GM04503 (cell line): ENCODE measurements around the gene TIMM44.
"Not testable (repeated sequence)": the region's sequence is repeated elsewhere in the genome, so short reads cannot be mapped to it uniquely, and the experiment has no call there.

Source experiments
- DNase-seq: peaks from one replicate; pipeline ENCODE4 v3.0.0-alpha.2; 2012; ENCODE audit warnings: low read depth

TIMM44 gene

DNA sequence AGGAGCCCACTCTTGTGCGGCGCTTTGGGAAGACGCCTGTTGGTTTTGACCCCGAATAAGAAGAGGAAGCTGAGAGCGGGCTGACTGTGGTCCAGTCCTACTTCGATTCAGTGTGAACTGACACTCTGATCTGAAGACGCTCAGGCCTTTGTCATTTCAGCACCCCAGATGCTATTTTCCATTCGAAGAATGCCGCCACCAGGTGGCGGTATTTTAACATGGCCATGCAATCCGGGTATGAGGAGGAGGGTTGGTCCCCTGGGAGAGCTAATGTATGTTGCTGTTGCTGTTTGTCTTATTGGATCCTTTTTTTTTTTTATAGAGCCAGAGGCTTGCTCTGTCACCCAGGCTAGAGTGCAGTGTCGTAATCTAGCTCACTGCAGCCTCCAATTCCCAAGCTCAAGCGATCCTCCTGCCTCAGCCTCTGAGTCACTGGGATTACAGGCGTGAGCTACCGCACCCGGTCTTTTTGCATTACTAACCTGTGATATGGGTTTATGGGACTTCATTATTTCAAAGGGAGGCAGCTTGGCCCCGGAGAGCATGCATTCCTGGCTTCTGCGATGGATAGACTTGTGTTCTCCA lies 803 bp upstream of the TIMM44 start:
- DNase-seq: peak; percentile 61

DNA sequence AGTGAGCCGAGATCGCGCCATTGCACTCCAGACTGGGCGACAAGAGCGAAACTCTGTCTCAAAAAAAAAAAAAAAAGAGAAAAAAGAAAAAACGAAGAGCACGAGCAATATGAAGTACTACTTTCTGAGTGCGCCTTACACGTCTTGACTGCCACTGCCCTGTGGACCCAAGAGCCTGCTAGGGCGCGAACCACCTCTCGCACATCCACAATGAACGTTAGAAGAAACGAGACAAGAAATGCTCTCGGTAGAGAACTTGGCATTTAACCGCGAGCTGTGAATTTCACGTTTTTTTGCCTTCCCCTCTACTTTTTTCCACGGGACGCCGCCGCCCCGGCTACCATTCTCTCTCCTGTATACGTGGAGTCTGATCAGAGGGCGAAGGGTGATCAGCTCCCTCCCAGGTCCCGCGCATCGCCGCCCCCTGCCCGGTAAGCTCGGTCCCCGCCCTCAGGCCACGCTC lies 454 bp downstream of the TIMM44 start:
- no peak for DNase-seq

DNA sequence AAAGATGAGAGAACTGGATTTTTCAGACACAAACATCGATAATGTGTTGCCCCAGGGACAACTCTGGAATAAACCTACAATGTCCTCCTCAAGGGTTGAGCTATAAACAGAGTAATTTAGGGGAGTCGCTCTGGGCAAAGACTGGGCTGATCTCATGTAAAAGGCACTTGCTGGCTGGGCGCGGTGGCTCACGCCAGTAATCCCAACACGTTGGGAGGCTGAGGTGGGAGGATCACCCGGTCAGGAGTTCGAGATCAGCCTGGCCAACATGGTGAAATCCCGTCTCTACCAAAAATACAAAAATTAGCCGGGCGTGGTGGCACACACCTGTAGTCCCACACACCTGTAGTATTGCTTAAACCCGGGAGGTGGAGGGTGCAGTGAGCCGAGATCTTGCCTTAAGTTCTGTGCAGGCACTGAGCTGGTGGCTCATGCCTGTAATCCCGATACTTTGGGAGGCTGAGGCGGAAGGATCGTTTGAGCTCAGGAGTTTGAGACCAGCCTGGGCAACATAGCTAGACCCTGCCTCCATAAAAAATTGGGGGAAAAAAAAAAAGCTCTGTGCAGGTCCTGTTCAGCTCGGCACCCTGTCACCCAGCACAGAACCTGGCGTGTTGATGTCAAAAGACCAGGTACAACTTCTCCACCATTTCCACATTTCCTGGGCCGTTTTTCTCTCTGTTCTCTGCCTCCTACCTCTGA lies 1.4 kb downstream of the TIMM44 start:
- no peak for DNase-seq

DNA sequence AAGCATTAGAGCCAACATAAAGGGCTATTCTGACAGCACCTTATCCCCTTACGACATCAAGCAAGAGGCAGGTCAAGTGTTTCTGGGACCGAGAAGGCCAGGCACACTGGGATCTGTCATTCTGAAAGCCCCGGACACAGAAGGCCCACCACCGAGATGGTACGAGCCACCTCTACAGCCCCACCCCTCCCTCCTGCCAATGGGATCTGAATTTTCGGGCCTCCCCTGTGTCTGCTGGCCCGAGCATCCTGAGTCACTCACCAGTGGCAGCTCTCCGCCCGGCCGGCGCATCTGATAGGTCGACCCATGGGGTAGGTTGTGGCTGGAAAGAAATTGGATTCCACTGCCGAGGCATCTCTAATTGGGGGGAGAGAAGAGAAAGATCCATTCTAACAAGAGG lies 2.6 kb downstream of the TIMM44 start:
- DNase-seq: no peak

DNA sequence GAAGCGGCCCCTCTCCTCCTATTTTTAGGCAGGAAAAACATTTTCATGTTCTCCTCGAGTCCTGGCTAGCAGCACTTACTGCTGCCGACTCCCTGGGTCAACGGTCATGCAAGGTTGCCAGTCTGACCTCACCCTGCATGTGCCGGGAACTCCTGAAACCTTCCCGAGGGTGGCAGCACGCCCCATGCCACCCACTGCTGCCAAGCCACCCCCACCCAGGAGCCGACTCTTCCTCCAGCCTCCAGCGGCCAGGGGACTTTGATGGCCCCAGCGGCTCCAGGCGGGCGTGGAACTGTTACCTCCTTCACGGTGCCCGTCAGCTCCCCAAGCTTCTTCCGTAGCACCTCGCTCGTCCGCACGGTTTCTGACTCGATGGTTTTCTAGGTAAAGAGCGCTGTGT lies 8.7 kb downstream of the TIMM44 start:
- DNase-seq: no peak

DNA sequence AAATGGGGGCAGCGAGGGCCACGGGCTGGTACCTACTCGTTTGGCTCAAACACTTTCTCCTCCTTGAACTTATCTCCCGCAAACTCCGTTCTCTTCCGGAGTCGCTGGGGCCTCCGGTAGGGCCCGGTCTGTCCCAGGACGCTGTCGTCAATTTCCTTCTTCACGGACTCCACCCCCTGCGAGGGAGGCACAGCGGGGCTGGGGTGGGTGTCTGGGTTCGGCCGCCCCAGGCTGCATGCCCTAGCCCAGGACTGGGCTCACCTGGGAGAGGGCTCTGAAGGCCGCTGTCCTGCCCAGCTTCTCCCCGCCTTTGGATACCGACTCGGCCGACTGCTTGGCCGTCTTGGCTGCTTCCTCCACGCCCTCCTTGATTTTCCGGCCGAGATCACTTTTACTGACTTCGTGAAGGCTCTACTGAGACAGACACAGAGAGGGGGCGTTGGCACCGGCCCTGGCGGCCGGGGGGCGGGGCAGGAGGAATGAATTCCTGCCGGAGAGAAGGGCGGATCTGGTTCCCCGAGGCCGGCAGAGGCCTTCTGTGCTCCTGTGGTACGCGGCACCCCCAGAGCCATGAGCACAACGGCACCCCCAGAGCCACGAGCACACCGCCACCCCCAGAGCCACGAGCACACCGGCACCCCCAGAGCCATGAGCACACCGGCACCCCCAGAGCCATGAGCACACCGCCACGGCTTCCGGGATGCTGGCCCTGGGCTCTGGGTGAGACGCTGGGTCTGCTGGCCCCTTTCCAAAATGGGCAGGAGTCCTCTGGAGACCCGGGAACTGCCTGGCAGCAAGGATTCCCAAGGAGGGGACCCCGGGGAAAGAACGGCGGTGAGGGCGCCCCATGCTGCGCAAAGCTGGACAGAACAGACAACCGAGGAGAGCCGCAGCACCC lies 9.4 kb downstream of the TIMM44 start:
- no peak for DNase-seq

DNA sequence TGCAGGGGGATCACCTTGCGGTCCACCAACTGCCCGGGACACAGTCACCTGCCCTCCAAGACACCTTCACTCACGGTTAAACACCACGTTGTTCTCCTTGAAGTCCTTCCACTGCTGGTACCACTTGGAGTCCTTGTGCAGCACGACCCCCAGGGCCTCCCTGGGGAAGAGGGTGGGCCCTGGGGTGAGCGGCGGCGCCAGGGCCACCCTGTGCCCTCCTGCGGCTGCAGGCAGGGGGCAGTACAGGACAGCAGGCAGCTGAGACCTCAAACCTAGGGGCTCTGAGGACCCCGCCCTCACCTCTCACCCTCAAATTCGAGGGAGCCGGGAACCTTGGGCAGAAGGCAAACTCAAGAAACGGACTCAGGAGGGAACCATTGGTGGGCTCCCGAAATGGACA lies 10.1 kb downstream of the TIMM44 start:
- no peak for DNase-seq

DNA sequence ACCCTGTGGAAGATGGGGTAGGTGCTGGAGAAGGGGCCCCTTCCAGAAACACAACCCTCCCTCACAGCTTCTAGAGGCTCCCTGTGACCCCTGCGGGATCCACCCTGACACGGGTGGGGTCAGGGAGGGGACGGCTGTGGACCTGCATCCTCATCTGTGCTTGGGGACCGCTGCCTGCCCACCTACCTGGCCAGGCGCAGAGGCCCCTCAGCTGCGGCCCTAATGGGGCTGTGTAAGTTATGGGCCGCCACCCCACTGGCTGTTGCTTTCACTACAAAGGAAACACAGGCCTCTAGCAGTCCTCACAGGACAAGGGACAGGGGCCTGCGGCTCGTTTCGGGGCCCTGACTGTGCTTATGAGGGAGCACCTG lies 10.6 kb downstream of the TIMM44 start:
- no peak for DNase-seq

DNA sequence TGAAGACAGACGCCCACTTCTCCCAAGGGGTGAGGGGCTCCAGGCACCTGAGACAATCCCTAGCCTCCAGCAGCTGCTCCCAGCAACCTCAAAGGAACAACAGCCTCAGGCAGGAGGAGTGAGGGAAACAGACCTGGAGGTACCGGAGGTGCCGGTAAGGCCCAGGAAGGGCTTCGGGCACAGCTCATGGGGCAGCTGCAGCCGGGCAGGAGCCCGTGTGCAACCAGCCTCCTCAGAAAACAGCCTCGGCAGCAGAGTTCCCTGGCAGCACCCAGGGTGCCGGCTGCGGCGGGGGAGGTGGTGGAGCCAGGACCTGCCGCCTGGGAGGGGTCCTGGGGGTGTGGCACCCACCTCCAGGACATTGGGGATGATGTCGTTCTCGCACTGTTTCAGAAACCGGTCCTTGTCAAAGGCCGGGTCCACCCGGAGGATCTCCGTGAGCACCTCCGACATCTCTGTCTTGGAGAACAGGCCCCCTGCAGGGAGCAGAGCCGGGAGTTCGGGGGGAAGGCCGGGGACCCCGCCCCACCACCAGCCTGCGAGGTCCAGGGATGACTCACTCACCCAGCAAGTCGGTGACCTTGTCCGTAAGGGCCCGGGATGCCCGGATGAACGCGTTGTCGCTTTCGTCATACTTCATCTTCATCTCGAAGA lies 11.1 kb downstream of the TIMM44 start:
- no peak for DNase-seq

DNA sequence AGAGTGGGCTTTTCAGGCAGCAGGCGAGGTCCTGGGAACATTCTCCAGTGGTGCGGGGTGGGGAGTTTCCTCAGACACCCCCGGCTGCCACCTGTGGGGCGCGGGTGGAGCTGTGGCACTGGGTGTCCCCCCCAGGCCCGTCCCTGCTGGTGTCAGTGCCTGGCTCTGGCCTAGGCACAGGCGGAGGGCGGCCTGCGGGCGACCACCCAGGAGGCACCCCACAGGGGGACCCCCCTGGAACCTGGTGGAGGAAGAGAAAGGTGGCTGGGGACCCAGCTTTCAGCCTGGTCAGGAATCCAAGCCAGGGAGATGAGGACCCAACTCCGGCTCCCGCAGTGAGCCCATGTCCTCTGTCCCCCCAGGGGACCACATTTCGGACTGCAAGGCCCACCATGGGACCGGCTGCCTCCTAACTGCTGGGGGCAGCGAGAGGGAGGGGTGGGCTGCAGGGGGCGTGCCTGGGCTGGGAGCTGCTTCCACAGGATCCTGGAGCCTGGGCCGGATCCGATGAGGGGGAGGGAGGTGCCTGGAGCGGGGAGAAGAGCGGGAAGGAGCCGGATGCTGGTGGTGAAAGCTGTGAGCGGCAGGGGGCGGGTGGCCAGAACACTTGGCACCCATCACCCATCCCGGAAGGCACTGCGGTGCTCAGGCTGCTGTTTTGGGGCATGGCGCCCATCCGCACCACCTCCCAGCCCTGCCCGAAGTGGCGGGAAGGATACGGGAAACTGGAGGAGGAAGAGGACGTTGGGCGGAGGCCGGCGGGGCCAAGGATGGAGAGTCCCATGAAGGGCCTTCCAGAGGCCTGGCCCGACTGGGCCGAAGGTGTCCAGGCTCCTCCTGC lies 12.0 kb downstream of the TIMM44 start:
- no peak for DNase-seq

DNA sequence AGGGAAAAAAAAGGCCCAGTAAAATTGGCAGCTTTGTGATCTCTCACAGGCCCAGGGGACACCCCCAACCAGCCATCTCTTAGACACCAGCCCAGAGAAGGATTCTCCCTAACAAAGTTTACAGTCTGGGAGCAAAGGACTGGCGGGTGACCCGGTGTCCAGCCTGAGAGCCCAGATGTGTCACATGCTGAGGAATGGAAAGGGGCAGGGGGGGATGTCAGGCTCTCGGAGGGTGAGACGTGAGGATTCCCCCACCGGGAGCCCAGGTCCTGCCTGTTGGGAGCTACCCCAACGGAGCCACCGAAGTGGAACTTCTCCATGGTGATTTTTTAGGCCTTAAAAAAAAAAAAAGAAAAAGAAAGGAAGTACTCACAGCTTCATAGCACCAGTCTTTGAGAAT lies 12.7 kb downstream of the TIMM44 start:
- no peak for DNase-seq

DNA sequence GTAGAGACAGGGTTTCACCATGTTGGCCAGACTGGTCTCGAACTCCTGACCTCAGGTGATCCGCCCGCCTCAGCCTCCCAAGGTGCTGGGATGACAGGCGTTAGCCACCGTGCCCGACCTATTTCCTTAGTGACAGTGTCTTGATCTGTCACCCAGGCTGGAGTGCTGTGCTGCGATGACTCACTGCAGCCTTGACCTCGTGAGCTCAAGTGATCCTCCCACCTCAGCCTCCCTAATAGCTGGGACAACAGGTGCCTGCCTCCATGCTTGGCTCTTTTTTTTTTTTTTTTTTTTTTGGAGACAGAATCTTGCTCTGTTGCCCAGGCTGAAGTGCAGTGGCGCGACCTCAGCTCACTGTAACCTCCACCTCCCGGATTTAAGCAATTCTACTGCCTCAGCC lies 13.4 kb downstream of the TIMM44 start:
- DNase-seq: not testable (repeated sequence)

DNA sequence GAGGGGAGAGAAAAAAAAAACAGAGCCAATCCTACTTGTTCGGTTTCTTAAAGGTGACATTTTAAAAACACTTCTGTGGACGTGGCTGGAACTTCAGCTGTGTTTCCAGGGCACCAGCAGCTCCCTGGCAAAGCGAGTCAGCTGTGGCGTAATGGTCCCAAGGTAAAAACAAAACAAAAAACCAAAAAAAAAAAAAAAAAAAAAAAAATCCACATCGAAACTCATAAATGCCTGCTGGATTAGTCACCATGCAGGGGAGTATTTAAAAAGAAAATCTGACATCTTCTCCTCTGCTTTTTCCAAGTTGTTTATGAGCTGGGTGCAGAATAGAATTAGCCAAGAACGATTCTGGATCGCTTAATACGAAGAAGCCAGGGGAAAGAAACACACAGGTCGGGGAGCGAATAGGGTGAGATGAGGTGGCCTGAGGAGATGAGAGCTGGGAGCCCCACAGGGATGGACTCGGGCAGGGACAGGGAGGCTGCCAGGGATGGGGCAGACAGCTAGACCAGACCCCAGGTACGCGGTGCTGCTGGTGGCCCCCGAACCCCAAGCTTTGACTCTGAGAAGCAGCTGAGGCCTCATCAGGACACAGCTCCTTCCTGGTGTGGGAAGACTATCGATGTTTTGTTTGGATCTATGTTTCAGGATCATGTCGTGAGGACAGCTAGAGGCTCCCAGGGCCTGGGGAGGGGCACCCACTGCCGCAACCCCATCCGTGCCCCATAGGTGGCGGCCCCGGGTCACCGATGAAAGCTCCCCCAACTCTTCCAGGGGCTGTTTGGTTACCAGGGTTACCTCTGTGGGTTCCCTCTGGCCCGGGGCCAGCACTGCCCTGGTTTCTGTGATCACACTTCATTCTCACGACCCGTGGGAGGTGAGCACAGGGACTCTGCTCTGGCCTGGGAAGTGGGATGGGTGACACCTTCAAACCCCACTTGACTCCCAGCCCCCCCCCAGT lies 14.4 kb downstream of the TIMM44 start:
- DNase-seq: peak; percentile 77

DNA sequence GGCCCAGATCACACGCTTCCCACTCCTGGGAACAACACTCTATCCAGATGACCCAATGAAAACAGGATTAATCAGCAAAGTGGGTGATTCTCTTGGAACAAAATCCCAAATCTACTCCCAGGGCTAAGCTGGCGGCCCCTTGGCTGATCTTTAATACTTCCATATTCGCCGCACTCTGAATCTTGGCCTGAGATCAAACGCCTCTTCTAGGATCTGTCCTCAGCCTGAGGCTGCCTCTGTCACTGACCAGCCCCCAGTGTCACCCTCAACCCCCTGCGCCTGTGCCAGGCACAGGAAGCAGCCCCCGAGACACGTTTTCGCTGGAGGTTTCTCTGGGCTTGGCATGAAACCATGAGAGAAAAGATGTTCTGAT lies 15.1 kb downstream of the TIMM44 start:
- no peak for DNase-seq

DNA sequence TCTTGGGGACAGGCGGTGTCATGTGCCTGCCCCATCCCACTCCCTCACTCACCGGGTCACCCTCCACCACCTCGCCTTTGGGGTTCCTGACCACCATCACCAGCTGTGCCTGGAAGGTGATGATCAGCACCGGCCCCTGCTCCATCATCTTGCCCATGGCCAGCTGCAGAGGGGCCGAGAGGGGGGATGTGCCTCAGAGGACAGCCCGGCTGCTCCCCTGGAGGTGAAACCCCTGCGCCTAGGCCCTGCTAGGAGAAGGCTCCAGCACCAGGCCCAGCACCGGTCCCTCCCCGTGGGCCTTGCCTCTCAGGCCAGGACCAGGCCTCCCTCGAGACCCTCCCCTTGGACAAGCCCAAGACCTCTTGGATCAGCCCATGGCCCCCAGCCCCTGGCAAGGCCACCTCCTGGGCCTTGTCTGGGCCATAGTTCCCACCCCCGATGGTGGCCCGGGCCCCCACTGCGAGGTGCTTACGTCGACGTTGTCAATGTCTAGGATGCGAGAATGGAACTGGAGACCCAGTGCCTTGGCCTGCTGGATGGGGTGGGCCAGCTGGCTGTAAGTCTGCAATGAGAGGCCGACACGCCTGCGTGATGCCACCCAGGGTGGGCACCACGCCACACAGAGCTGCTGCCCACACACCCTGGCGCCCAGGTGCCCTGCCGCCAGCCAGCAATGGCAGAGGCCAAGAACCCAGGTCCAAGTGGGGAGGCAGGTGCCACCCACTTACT lies 15.7 kb downstream of the TIMM44 start:
- DNase-seq: no peak

DNA sequence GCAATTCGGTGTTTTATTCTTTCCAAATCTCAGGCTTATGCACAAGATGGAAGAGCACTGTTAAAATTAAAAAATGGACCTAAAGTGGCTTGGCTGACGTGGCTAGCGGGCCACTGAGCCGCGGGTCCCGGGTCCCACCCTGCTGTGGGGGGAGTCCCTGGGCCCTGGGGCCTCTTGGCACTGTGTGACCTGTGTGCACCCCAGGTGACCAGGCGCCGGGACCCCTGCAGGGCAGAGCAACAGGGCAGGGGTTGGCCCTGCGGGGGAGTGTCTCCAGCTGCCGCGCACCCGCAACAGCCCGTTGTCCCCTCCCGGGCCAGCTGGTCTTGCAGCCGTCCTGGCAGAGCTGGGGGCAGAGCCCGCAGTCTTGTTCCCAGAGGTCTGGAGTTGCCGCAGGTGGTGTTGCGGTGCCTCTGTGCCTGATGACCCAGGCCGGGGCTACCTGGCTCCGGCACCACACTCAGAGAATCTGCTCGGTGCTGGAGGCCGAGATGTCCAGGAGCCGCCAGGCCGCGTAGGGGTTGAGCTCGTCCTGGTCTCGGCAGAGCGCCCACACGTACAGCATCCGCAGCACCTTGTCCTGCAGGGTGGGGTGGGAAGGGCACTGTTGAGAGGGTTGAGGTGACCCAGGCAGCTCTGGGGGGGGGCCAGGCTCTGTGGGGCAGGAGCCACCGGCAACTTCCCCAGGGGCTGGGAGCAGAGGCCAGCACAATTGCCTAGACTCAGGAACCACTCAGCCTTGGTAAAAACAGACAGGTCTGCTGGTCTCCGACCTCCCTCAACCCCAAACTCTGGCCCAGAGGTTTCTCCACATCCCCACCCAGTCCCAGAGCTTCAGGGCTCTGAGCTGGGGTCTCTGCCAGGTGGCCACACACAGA lies 16.5 kb downstream of the TIMM44 start:
- no peak for DNase-seq

DNA sequence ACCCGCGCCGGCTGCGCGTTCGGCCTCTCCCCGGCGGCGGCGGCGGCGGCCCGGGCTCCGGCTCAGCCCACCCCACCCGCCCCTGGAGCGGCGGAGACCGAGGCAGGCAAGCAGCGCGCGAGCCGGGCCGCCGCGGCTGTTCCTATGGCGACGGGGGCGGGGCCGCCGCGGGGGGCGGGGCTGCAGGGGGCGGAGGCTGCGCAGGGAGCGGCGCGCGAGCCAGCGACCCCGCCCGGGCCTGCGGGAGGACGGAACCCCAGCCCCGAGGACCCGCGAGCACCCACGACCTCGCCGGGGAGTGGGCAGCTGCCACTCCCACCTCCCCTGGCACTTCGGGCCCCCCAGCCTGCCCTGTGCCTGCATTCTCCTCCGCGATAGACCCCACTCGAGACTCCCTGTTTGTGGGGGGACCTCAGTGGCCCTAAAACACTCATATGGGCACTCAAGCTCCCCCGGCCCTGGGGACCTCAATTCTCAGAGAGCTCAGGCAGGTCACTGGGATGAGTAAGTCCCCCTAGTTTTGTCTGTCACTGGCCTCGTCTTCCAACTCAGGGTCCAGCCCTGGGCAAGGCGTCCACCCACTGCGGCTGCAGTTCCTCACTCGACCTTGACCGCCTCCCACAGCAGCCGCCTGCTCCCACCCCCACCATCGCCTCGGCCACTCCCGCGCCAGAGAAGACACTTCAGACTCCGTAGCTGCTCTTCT lies 17.3 kb downstream of the TIMM44 start, which contains the start of gene CTXN1:
CTXN1 (minus strand) TSS at position 115 of the 706 bp plus-strand sequence. CDS start 597 bp downstream, outside the sequence.
- DNase-seq: no peak
